GM10847 (cell line): ENCODE data around the gene SENP5.

ENCODE experiments used
- POLR2A ChIP-seq: IDR thresholded peaks from 2 replicates; pipeline ENCODE4 v1.6.1; 2011; ENCODE audit not compliant: insufficient read length; ENCODE audit errors: extremely low read depth

SENP5 gene

GRCh38 chr3:196894557-196895295, 27.0 kb downstream of the SENP5 start:
- TF ChIP-seq POLR2A: no peak

GRCh38 chr3:196896229-196896628, 28.5 kb downstream of the SENP5 start:
- TF ChIP-seq POLR2A: no peak

GRCh38 chr3:196901768-196902167, 34.0 kb downstream of the SENP5 start:
- no peak for TF ChIP-seq POLR2A

GRCh38 chr3:196902296-196902695, 34.6 kb downstream of the SENP5 start:
- no peak for TF ChIP-seq POLR2A

- TF ChIP-seq POLR2A: no peak
These were observed 36.0 kb downstream of the SENP5 start for GRCh38 chr3:196903740-196904139.

- TF ChIP-seq POLR2A: no peak
These were observed 47.1 kb downstream of the SENP5 start for GRCh38 chr3:196914866-196915265.

- no peak for TF ChIP-seq POLR2A
These were observed 47.7 kb downstream of the SENP5 start for GRCh38 chr3:196915375-196915774.

- no peak for TF ChIP-seq POLR2A
These were observed 48.5 kb downstream of the SENP5 start for GRCh38 chr3:196916221-196916620.

GRCh38 chr3:196916995-196917394, 49.3 kb downstream of the SENP5 start:
- TF ChIP-seq POLR2A: no peak

GRCh38 chr3:196918968-196919367, 51.2 kb downstream of the SENP5 start:
- TF ChIP-seq POLR2A: no peak

- TF ChIP-seq POLR2A: no peak
These were observed 53.0 kb downstream of the SENP5 start for GRCh38 chr3:196920733-196921132.

GRCh38 chr3:196927571-196928453, 60.1 kb downstream of the SENP5 start:
- no peak for TF ChIP-seq POLR2A

- TF ChIP-seq POLR2A: no peak
These were observed 63.4 kb downstream of the SENP5 start for GRCh38 chr3:196931157-196931556.

- no peak for TF ChIP-seq POLR2A
These were observed 64.3 kb downstream of the SENP5 start for GRCh38 chr3:196931828-196932587.

GRCh38 chr3:196932600-196932999, 64.9 kb downstream of the SENP5 start:
- no peak for TF ChIP-seq POLR2A
